Putamen (tissue), 1 donor: Measurements from ENCODE around the gene PLRG1.

Source experiments
- DNase-seq: peaks from one replicate; pipeline ENCODE4 v3.0.0-alpha.2; 2016; ENCODE audit warnings: low spot score

The PLRG1 gene

DNA sequence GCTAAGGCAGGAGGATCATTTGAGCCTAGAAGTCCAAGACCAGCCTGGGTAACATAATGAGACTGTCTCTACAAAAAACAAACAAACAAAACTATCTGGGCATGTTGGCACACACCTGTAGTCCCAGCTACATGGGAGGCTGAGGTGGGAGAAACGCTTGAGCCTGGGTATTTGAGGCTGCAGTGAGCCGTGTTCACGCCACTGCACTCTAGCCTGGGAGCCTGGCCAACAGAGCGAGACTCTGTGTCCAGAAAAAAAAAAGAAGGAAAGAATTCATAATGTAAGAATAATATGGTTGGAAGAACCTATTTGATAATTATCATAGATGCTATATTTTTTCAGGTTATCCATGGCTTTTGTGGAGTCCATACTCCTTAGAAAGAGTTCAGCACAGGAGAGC lies 32.6 kb downstream of the PLRG1 start:
- DNase-seq: no peak

DNA sequence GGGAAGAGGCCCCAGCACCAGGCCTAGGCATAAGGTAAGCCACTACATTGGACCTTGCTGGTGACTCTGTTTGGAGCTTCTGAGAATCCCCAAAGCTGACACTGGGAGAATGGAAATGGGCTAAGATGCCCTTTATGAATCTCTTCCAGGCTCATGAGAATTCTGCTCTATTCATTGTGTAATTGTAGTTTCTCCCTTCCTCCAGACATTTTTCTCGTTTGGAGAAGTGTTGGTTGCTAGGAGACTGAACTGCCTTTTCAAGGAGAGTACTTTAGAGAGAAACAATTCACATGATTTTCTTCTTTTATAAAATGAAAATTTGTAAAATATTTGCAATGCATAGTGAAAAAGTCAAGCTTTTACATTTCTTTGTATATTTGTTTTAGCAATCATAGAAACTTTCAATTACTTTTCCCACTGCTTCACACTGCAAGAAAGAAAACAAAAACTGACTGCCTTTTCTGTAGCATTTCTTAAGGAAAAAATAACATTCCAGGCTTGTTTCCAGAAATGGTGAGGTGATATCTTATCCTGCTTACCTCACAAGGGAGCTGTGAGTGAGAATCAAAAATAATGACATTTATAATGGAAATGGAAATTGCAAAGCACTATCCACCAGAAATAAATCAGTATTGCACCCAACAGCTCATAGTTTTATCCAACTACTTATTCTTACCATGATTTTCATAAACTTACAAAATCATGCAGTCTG lies 33.7 kb downstream of the PLRG1 start:
- DNase-seq: peak; percentile 35

DNA sequence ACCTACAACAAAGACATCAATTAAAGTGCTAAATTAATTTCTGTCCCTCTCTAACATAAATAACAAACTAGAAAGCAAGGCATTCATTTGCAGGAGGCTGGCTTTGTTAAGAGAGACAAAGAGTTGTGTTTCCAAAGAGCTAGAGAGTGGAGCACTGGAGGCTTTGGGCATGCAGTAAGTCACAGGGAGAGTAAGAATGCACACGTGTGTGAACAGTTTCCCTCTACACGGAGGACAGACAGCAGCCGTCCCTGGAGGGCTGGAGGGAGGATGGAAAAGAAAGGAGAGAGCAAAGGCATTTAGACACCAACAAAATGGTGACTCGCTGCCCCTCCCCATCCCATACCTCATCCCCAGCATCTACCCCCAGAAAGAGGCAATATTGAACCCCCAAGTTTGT lies 38.2 kb downstream of the PLRG1 start:
- DNase-seq: no peak

DNA sequence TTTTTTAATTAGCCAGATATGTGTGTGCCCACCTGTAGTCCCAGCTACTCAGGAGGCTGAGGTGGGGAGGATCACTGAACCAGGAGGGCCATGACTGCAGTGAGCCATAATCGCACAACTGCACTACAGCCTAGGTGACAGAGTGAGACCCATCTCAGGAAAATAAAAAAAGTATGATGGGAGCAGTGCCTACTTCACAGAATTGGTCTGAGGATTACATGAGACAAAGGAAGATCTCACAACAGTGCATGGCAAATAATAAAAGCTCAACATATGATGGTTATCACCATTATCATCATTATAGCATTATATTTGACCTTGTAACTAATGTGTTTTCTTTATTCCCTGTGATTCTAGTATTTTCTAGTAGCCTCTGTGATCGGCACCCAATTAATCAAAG lies 38.7 kb downstream of the PLRG1 start:
- no peak for DNase-seq

DNA sequence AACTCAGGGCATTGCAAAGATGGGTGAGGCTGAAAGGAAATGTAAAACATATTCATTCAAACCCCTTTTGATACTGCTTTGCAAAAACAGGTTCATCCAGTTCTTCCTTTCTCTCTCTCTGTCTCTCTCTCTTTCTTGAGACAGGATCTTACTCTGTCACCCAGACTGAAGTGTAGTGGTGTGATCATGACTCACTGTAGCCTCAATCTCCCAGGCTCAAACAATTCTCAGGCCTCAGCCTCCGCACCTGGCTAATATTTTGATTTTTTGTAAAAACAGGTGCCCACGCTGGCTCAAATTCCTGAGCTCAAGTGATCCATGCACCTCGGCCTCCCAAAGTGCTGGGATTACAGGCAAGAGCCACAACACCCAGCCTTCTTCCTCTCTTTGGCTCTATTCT lies 43.0 kb downstream of the PLRG1 start:
- DNase-seq: no peak

DNA sequence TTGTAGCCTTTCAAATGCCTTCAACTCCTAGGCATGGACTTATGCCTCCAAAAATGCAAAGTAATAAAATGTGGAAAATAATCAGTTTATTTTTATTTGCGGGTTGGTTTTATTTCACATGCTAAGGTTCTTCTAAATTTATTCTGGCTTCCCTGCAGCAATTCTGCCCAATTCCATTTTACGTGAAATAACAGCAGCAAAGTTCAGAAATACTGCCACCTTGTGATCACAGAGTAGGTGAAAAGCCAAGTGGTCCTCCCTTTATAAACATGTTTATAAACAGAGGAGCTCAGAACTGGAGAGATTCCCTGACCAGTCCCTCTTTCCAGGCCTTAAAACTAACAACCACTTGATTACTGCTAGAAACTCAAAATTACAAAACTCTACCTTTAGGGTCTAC lies 43.9 kb downstream of the PLRG1 start:
- DNase-seq: peak; percentile 28

DNA sequence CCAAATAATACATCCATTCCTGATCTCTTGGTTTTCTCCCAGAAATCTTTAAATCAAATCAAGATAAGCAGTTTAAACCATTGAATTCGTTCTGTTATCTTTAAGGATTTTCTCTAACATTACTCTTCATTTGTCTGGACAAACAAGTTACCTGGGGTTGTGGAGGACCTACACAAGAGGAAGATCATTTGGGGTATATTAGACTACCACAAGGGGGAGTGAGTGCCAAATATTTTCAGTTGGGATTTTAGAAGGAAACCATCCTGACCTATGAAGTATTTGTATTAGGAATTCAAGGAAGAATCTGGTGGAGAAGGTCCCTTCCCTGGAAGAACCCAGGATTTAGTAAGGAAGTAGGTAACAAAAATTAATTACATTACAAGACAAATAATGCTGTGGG lies 46.6 kb downstream of the PLRG1 start:
- DNase-seq: no peak

DNA sequence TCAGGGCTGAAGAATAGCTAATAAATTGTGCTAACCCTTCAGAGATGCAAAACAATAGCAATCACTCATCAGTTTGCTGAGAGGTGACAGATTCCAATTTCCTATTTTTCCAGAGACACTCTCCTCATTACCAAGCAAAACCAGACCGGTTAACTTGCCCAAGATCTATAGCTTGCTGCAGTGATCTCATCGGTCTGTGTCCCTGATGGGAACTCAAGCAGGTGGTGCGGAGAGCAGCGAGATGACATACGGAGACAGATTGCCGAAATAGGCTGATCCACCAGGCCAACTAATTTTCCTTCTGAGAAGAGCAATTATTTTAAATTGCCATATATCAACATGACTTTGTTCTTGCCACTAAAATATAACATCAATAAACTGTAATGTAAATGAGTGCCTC lies 48.1 kb downstream of the PLRG1 start:
- DNase-seq: no peak

DNA sequence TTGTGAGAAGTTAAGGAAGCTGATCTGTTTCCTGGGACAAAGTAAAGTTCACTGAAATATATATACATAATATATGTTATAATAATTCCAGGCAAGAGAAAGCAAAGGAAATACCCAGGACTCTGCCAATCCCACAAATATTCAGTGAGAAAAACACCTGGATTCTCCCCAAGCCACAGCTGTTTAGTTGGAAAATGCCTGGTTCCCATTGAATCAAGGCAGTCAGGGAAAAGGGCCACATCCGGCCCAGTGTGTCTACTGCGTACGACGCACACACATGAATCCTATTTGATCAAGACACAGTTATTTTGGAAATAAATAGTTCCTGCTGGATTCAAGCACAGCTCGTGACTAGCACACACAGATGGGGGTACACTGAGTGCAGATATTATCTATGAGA lies 52.3 kb downstream of the PLRG1 start:
- no peak for DNase-seq

DNA sequence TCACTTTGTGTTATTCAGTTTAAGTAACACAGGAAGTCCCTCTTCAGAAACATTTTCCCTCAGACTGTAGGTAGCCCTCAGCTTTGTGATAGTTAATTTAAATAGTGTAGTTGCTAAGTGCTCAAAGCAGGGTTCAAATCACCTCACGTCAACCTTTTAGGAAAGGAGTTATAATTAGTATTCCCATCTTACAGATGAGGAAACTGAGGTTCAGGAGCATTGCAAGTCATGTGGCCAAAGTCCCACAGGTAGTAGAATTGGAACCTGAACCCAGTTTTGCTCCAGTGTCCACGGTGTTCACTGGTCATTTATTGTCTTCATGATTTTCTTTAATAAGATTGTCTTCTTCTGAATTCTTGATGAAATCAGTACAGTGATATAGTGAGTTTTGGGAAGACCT lies 54.3 kb downstream of the PLRG1 start:
- no peak for DNase-seq

DNA sequence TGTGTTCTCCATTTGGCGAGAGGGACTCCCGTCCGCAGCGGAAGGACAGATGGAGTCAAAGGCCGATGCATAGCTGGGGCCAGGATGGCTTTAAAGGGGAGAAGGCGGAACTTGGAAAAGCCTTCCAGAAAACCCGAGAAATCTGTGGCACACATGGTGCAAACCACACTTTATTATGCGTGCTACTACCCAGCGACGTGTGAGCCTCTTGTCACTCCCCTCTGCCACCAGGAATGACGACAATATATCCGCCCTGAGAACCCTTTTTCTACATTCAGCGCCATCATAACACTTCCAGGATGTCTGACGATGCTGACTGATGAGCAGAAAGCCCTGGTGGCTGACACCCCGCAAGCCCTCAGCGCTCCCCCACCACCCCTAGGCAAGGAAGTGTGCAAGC lies 57.9 kb downstream of the PLRG1 start:
- DNase-seq: no peak

DNA sequence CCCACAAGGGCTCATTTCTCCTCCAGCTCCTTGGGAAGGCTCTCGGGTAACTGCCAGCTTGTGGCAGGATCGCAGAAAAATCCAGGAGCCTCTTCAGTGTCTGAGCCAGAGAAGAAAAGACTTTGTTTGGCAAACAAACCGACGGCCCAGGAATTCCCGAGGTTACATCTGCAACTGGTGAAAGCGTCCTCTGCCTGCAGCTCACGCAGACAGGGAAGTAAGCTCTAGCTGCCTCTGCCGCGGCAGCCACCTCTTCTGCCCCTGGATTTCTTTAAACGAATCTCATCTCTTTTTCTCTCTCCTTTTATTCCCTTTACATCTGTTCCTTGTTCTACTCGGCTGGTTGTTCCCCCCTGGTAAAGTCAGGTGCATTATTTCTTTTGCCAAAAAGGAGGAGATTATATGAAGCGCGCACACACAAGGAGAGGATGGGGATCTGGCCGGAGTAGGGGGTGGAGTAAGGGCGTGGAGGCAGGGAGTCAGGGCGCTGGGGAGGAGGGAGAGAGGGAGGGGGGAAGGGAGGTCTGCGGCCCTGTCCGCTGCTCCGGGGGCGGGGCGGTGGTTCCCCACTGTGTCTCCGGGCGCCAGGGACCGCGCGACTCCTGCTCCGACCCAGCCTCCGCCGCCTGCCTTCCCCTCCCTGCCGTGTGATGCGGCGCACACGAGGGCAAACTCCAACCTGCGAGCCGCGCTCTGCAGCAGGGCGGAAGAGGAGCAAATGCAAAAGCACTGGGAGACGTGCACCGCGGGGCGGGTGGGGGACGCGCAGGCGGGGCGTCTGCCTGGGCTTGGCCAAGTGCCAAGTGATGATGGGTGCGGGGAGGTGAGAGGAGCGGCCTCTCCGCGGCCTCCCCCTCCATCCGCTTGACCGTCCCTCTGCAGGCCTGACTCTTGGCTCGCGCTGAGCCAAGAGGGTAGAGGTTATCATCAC lies 58.6 kb downstream of the PLRG1 start, which contains the start of gene DCHS2:
Gene DCHS2, minus strand, starts transcription at position 459 of the 931 bp plus-strand sequence. Its CDS starts 444 bp downstream, at position 15.
- peak; percentile 2 for DNase-seq

DNA sequence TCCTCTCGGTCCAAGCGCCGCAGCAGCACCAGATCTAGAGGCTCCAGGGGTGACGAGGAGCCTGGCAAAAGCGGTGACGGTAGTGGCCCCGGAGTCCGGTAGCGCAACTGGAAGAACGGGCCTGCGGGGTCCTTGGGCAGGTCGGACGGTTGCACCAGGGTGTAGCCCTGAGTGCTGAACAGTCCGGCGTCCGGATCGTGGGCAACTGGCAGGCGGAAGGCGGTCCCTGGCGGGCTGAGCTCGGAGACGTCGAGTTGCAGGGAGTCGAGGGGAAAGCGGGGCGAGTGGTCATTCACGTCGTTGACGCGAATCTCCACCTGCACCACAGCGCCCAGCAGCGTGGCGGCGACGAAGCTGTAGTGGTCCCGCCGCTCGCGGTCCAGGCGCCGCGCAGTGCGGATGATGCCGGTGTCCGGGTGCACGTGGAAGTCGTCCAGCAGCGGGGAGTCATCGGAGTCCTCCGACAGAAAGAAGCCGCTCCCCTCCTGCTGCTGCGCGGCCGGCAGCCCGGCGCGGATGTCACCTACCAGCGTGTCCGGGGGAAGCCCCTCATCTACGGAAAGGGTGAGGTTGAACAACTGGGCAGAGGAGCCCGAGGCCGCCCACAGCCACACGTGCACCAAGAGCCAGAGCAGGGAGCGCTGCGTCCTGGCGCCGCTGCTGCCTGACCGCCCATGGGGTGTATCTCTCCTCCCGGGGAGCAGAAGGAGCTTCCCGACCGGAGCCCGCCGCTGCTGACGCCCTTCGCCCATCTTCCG lies 59.4 kb downstream of the PLRG1 start:
- no peak for DNase-seq

DNA sequence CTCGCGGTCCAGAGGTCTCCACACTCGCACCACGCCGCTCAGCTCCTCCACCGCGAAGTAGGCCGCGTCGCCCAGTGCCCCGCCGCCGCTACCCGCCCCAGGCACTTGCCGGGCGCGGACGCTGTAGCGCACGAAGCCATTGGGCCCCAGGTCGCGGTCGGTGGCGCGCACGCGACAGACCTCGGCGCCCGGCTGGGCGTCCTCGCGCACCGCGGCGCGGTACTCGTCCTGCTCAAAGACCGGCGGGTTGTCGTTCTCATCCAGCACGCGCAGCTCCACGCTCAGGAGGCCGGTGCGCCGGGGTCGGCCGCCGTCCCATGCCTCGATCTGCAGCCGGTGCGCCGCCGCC lies 60.0 kb downstream of the PLRG1 start:
- no peak for DNase-seq

DNA sequence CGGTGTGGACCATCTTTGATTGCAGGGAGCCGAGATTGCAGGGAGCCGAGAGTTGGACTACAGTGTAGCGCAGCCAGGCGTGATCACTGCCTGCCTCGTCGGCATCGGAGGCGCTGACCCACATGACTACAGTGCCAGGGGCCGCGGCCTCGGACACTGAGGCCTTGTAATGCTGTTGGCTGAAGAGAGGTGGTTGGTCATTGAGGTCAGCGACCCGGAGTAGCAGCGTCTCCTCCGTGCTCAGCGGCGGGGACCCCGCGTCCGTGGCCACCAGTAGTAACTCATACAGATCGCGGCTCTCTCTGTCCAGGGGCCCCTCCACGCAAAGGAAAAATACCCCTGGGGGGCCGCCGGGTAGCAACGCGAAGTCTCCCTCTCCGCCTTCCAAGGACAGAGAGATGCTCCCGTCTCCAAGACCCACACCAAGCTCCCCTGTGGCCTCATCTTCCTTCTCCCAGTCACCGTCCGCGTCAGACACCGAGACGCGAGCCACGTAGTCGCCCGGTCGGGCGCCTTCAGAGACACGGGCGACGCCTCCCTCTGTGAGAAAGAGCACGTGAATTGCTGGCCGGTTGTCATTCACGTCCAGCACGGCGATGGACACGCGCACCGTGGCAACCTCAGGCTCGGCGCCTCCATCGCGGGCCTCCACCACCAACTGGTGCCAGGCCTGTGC lies 60.5 kb downstream of the PLRG1 start:
- no peak for DNase-seq

DNA sequence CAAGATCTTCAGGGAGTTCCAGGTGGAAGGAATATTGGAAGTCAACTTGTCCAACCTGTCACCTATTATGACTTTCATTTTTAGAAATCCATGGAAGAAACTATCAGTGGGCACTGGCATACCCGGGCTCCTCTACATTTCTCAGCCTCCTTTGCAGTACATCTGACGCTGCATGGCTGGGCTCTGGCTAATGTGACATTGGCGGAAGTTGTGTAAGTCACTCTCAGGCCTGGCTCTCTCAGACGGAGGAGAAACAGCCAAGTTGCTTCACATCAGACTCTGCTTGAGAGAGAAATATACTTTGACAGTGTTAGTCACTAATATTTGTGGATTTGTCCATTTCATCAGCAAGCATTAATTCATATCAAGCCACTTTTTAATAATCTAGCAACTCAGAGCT lies 63.1 kb downstream of the PLRG1 start:
- no peak for DNase-seq

DNA sequence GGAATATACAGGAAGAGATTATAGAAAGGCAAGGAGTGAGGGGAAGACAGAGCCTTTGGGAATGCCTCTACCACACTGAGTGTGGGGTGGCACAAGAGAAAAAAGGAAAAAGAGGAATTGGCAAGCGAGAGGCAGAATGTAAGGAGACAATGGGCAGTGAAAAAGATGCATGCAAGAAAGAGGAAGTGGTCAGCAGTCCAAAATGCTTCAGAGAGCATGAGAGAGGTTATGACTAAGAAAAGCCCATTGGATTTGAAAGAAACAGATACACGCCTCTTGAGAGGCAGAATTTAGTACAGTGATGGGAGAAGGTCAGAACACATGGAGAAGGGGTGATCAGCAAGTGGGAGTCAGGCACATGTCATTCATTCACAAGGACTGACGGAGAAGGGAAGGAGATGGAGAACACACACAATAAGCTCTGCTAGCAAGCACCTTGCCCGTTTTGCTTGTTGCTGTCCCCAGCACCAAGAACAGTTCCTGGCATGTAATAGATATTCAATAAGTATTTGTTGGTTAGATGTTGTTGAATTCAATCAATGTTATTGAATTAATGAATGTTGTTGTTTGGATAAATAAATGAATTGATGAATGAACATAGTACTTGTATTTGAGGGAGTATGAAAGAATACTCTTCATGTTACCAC lies 65.0 kb downstream of the PLRG1 start:
- no peak for DNase-seq
